HepG2 (cell line): ENCODE measurements around the gene FIBP. TPM values are rescaled to one million over a fixed set of nuclear protein-coding genes. Genes with fewer than 3 reads are reported as not detected.

Source experiments
- ATF6 ChIP-seq: sonication (generic); formaldehyde crosslinking; conservative IDR thresholded peaks from 2 replicates; pipeline ENCODE4 v1.4.0; 2020; ENCODE audit warnings: missing genetic modification reagents
- ATF7 ChIP-seq, 2 experiments: fragments of 450-650 bp in 1 of 2; sonication (generic) in 1 of 2; formaldehyde crosslinking in 1 of 2; IDR thresholded peaks; 2 replicates each; pipeline versions ENCODE4 v1.4.0 to v1.6.1; 2016 to 2020; ENCODE audit warnings: antibody characterized with exemption in 1 of 2, mild to moderate bottlenecking in 1 of 2, missing genetic modification reagents in 1 of 2
- BHLHE40 ChIP-seq: IDR thresholded peaks from 2 replicates; pipeline ENCODE4 v1.6.1; 2011; ENCODE audit warnings: low read length, improper control_type of control experiment
- CCAR2 ChIP-seq: fragments of 200-400 bp; formaldehyde crosslinking; optimal IDR thresholded peaks from 2 replicates; pipeline ENCODE3; 2018; ENCODE audit warnings: low read depth, mild to moderate bottlenecking, low read length, moderate library complexity
- KDM3A ChIP-seq: IDR thresholded peaks from 2 replicates; pipeline ENCODE4 v1.6.1; 2018; ENCODE audit warnings: low read depth, missing compliant biosample characterization
- KLF16 ChIP-seq, 2 experiments: sonication (generic) in 1 of 2; formaldehyde crosslinking in 1 of 2; IDR thresholded peaks; 2 replicates each; pipeline versions ENCODE4 v1.6.1 to v1.8.0; 2016 to 2023; ENCODE audit warnings: missing genetic modification reagents in 2 of 2, missing compliant biosample characterization in 1 of 2
- RAD51 ChIP-seq: fragments of 450-650 bp; IDR thresholded peaks from 2 replicates; pipeline ENCODE4 v1.6.1; 2016; ENCODE audit warnings: borderline replicate concordance
- RORA ChIP-seq: sonication (generic); formaldehyde crosslinking; IDR thresholded peaks from 2 replicates; pipeline ENCODE4 v1.5.0; 2020; ENCODE audit warnings: mild to moderate bottlenecking, missing genetic modification reagents, moderate library complexity
- RXRA ChIP-seq: sonication (generic); formaldehyde crosslinking; IDR thresholded peaks from 2 replicates; pipeline ENCODE4 v1.5.1; 2020; ENCODE audit warnings: missing genetic modification reagents
- SCMH1 ChIP-seq: sonication (generic); formaldehyde crosslinking; IDR thresholded peaks from 2 replicates; pipeline ENCODE4 v1.9.0; 2021; ENCODE audit warnings: missing genetic modification reagents, mild to moderate bottlenecking, borderline replicate concordance
- SMAD1 ChIP-seq: sonication (generic); formaldehyde crosslinking; IDR thresholded peaks from 2 replicates; pipeline ENCODE4 v1.4.0; 2020; ENCODE audit warnings: missing genetic modification reagents, low read depth, mild to moderate bottlenecking, borderline replicate concordance
- TAF1 ChIP-seq: sonication (generic); formaldehyde crosslinking; IDR thresholded peaks from 2 replicates; pipeline ENCODE4 v1.4.0; 2020; ENCODE audit warnings: missing genetic modification reagents
- TEF ChIP-seq: sonication (generic); formaldehyde crosslinking; IDR thresholded peaks from 2 replicates; pipeline ENCODE4 v1.5.0; 2020; ENCODE audit warnings: missing genetic modification reagents
- ZMYM3 ChIP-seq: sonication (generic); formaldehyde crosslinking; IDR thresholded peaks from 2 replicates; pipeline ENCODE4 v1.5.1; 2020; ENCODE audit warnings: mild to moderate bottlenecking, missing genetic modification reagents
- ZNF441 ChIP-seq: sonication (generic); formaldehyde crosslinking; IDR thresholded peaks from 2 replicates; pipeline ENCODE4 v1.7.0; 2021; ENCODE audit warnings: missing genetic modification reagents, borderline replicate concordance
- ZNF687 ChIP-seq: sonication (generic); formaldehyde crosslinking; IDR thresholded peaks from 2 replicates; pipeline ENCODE4 v1.5.1; 2020; ENCODE audit warnings: mild to moderate bottlenecking, missing genetic modification reagents, moderate library complexity
- ZNF740 ChIP-seq: sonication (generic); formaldehyde crosslinking; IDR thresholded peaks from 2 replicates; pipeline ENCODE4 v1.4.0; 2020; ENCODE audit warnings: missing genetic modification reagents
- ZSCAN30 ChIP-seq: sonication (generic); formaldehyde crosslinking; IDR thresholded peaks from 2 replicates; pipeline ENCODE4 v1.5.0; 2020; ENCODE audit warnings: mild to moderate bottlenecking, missing genetic modification reagents
- polyA plus RNA-seq, 8 experiments: library from polyadenylated mRNA; depleted of rRNA in 3 of 8; stranded (reverse) in 7 of 8; unstranded in 1 of 8; fragments of >200 nt; fragmentation: Illumina TruSeq in 4 of 8; extraction: Trizol in 4 of 8; gene quantifications; 2 replicates each; pipeline versions ENCODE4 v1.2.1 to v1.2.3, GENCODE V29; 2011 to 2016; ENCODE audit warnings: low read depth in 4 of 8, missing spikeins in 1 of 8, mixed read lengths in 1 of 8; ENCODE audit not compliant: insufficient read depth in 1 of 8
- total RNA-seq, 5 experiments: library from RNA; depleted of rRNA; stranded (reverse); fragments of >200 nt; fragmentation: Illumina TruSeq; extraction: Trizol; gene quantifications; 2 replicates each; pipeline ENCODE4 v1.2.3, GENCODE V29; 2016; ENCODE audit warnings: low read depth in 1 of 5
- TF ChIP-seq, protein P1 (sequence below): sonication (generic); formaldehyde crosslinking; IDR thresholded peaks from 2 replicates; pipeline ENCODE4 v1.9.0; 2022; ENCODE audit warnings: missing genetic modification reagents, mild to moderate bottlenecking, borderline replicate concordance

The FIBP gene
- total and polyA plus RNA-seq, 2 of the 13 experiments (the other 11 are each of a cell fraction or from before 2014, with no cell fraction given), result 42.9 to 62.1 TPM

DNA sequence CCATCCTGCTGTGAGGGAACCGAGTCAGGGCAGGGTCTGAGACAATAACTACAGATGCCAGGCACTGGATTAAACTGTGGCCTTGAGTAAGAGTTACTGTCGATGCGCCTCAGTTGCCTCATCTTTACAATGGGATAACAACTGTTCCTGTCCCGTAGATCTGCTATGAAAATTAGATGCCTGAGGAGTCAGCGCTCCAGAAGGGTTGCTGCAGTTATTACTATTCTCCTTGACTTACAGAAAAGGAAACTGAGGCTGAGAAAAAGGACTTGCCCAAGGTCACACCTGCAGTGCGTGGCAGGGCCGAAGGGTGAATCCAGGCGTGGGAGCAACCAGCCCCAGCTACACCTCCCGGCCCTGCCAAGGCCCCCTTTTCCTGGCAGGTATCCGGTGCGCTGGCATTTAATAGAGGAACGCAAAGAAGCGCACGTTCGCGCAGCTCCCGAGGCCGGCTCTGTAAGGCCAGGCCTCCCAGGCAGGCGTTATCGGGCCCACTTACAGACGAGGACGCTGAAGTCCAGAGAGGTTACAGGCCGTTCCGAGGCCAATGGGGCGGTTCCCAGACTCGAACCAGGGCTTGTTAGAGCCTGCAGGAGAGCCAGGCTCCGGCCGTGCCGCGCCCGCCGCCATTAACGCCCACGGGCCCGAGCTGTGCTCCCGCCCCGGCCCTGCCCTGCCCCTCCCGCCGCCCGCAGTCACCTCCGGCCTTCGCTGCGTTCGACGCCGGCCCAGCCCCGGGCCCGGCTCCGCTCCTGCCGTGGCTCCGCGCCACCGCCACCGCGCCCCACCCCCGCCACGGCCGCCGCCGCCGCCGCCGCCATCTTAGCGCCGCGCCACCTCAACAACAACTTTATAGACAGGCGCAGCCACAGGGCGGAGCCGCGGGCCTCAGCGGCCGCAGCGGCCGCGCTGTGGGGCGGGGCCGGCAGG, 30.2 kb upstream of the FIBP start, which contains the start of gene C11orf68 (continued):
- TF ChIP-seq ATF7 (IDR thresholded peaks at IDR 0.05) (no peak), ATF7 (CRISPR knock-in tag; IDR thresholded peaks at IDR 0.05) (no peak), SCMH1 (CRISPR knock-in tag) (no peak), RORA (CRISPR knock-in tag) (no peak), KLF16 (CRISPR knock-in tag; IDR thresholded peaks at IDR 0.05) (0 out of 4 replicates have a peak, but pooled peaks of 1 of the 2 experiments have one; percentile 5), RAD51 (no peak), BHLHE40 (no peak), ZMYM3 (CRISPR knock-in tag) (peak; percentile 82), SMAD1 (no peak), CCAR2 (no peak), ZNF441 (CRISPR knock-in tag) (0 out of 2 replicates have a peak, but pooled peaks have one; percentile 9), KDM3A (0 out of 2 replicates have a peak, but pooled peaks have one; percentile 15), RXRA (no peak), TAF1 (peak; percentile 33; the same call in 1 of the 2 replicates), TEF (no peak), ZNF740 (CRISPR knock-in tag) (no peak), ATF6 (CRISPR knock-in tag) (no peak; the same call in 1 of the 2 replicates), ZNF687 (CRISPR knock-in tag) (no peak; the same call in none of the 2 replicates), ZSCAN30 (CRISPR knock-in tag) (peak; percentile 10; the same call in 1 of the 2 replicates)
- TF ChIP-seq, protein P1, sequence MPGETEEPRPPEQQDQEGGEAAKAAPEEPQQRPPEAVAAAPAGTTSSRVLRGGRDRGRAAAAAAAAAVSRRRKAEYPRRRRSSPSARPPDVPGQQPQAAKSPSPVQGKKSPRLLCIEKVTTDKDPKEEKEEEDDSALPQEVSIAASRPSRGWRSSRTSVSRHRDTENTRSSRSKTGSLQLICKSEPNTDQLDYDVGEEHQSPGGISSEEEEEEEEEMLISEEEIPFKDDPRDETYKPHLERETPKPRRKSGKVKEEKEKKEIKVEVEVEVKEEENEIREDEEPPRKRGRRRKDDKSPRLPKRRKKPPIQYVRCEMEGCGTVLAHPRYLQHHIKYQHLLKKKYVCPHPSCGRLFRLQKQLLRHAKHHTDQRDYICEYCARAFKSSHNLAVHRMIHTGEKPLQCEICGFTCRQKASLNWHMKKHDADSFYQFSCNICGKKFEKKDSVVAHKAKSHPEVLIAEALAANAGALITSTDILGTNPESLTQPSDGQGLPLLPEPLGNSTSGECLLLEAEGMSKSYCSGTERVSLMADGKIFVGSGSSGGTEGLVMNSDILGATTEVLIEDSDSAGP (CRISPR knock-in tag), result peak; percentile 1; the same call in 1 of the 2 replicates
